Right renal pelvis (tissue), 4 donors: ENCODE measurements around the gene PYGL. TPM values are rescaled to one million over a fixed set of nuclear protein-coding genes. Genes with fewer than 3 reads are reported as not detected.
"Not testable (repeated sequence)": the region's sequence is repeated elsewhere in the genome, so short reads cannot be mapped to it uniquely, and the experiment has no call there.

Experiments used
- DNase-seq, 4 donors: peaks; one replicate each; pipeline ENCODE4 v3.0.0-alpha.2; 2013; ENCODE audit warnings: low read depth in 4 of 4, low spot score in 3 of 4, missing footprints in 1 of 4
- polyA plus RNA-seq, 4 donors: library from polyadenylated mRNA; unstranded; fragments of 120-200 nt; gene quantifications; one replicate each; pipeline ENCODE4 v1.2.1, GENCODE V29; 2013; ENCODE audit not compliant: insufficient read length in 4 of 4

PYGL gene
- polyA plus RNA-seq, 4 donors, result 17.1 to 19.2 (median 18.2) TPM

- no peak for DNase-seq
Measured at GRCh38 chr14:50929506-50929905, 14.8 kb downstream of the PYGL start.

- DNase-seq, result no peak
Measured at GRCh38 chr14:50928002-50928635, 16.2 kb downstream of the PYGL start.

GRCh38 chr14:50926851-50927386 lies 17.4 kb downstream of the PYGL start:
- no peak for DNase-seq

DNA sequence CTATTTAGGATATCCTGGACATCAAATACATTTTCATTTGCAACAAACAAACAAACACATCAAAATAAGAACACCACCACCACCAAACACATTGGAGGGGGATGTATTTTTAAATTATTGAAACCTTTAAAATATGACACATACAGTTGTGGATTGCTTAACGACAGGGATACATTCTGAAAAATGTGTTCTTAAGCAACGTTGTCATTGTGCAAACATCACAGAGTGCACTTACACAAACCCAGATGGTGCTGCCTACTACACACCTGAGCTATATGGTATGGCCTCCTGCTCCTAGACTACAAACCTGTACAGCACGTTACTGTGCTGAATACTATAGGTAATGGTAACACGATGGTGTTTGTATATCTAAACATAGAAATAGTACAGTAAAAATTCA lies 19.4 kb downstream of the PYGL start:
- no peak for DNase-seq

GRCh38 chr14:50924236-50924635 lies 20.0 kb downstream of the PYGL start:
- no peak for DNase-seq

- DNase-seq, result no peak
Measured at GRCh38 chr14:50922803-50923202, 21.5 kb downstream of the PYGL start.

DNA sequence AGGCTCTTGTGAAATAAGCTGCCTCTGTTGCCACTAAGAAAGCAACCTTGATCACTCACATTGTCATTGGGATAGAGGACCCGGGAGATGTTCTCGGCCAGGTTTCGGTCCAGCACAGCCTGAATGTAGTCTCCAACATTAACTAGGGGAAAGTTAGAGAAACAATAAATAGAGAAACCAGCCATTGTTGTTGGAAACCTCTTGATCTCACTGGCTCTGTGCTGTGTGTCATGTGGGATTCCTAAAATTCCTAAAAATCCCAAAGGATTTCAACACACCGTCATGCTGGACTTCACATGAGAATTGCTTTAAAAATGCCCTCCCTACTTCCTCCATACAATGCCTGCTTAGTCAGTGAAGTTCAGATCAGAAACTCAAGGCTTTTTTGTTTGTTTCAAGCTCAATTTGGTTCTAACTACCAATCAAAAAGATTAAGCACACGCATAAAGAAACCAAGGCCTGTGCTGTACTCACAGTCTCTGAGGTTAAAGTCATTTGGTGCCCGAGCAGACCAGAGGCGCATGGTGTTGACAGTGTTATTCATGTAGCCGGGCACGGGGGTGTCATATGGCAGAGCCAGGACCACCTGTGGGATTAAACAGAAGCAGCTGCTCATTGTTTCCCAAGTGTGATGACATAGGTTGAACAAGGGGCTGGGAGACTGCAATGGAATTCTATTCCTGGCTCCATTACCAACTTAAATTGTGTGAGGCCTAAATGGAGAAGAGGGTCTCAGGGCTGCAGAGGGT lies 23.6 kb downstream of the PYGL start:
- DNase-seq, result no peak

GRCh38 chr14:50919524-50919923 lies 24.8 kb downstream of the PYGL start:
- not testable (repeated sequence) for DNase-seq

- no peak for DNase-seq
Measured at GRCh38 chr14:50917449-50917848, 26.8 kb downstream of the PYGL start.

- no peak for DNase-seq
Measured at GRCh38 chr14:50910495-50911420, 33.5 kb downstream of the PYGL start.

DNA sequence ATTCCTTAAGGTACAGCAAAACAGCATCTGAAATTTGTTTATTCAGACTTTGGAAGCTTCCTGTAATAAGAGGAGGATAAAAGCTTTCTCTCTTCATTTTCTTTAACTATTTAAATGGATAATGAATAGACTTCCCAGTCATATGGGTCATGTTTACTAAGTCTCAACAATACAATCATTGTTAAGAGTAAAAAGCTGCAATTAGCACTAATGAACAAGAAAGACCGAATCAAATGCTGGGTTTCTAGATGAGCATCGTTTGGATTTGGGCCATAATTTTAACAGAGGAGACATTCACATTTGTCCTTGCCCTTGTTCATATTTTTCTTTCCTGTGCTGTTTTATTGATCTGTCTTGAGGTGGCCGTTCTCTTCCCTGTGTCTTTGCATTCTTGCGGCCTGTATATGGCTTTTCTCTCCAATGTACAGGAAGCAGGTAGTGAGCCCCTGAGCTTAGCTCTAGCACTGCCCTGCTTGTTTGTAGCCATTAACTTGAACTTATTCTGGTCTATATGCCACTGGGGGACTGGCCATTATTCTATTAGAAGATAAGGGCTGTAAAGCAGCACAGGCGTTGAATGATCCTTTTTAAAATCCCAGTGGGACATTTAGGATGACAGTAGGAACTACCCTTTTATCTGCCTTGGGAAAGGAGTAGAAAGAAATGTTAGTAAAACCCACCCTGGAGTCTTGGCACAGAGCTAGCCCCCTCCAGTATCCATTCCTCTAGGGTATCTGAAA lies 37.8 kb downstream of the PYGL start:
- DNase-seq, result no peak

- no peak for DNase-seq
Measured at GRCh38 chr14:50904719-50905118, 39.6 kb downstream of the PYGL start.

GRCh38 chr14:50901361-50901760 lies 42.9 kb downstream of the PYGL start:
- DNase-seq, result no peak

DNA sequence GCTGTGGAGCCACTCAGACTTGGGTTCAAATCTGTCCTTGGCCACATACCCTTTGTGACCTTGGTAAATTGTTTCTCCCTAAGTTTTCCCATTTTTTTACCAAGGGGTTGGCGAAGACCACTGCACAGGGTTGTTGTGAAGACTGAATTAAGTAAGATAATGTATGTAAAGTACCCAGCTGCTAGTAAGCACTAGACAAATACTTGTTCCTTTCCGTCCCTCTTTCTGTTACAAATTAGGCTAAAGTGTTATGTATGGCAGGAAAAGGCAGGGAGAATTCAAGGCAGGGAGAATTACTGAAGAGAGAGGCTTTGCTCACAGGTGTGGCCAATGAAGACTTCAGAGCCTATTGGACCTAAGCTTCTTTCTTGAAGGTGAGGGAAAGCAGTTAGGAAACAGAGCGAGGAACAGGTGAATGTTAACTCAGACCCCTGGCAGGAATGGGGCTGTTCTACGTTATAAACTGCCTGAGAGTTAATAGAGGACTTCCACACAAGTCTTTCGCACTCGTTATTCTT lies 46.6 kb downstream of the PYGL start:
- no peak for DNase-seq

DNA sequence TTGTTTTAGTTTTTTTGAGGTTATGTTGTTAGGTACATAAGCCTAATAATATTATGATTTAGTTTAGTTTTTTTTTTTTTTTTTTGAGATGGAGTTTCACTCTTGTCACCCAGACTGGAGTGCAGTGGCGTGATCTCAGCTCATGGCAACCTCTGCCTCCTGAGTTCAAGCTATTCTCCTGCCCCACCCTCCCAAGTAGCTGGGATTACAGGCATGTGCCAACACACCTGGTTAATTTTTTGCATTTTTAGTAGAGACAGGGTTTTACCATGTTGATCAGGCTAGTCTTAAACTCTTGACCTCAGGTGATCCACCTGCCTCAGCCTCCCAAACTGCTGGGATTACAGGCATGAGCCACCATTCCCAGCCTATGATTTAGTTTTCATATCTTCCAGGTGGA lies 47.3 kb downstream of the PYGL start:
- DNase-seq, result not testable (repeated sequence)

DNA sequence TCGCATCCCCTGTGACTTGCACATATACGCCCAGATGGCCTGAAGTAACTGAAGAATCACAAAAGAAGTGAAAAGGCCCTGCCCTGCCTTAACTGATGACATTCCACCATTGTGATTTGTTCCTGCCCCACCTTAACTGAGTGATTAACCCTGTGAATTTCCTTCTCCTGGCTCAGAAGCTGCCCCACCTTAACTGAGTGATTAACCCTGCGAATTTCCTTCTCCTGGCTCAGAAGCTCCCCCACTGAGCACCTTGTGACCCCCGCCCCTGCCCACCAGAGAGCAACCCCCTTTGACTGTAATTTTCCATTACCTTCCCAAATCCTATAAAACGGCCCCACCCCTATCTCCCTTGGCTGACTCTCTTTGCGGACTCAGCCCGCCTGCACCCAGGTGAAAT lies 47.9 kb downstream of the PYGL start:
- DNase-seq, result not testable (repeated sequence)

DNA sequence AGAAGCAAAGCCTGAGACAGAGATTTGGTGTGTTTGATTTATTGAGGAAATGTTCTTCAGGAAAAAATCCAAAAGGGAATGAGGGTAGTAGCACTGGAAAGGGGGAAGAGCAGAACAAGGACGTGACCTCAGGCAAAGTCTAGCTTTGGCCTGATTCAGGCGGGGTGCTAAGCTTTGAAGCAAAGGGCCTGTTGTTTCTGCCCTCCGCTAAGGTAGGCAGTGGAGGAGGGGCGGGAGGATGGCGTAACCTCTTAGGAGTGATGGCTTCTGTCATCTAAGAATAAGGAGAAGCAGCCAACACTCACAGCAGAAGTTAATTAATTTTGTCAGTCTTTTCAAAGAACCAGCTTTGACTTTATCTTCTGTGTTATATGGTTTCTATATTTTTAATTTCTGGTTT lies 52.0 kb downstream of the PYGL start:
- DNase-seq, result no peak

DNA sequence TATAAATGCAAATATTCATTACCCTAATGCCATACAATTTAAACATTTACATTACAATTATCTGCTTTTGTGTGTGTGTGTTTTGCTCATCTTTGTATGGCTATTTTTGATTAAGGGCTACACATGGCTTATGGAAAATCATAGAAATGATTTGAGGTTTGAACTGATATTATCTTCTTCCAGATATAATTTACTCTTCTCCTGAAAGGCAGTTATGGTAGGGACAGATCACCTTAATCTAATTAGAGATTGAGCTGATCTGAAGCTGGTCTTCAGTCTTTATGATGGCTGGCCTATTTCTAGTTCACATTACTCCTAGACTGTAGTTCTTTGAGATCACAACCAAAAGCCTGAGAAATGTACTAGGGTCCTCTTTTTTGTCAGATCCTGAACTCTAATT lies 56.8 kb downstream of the PYGL start:
- no peak for DNase-seq

- DNase-seq, result no peak
Measured at GRCh38 chr14:50883827-50884197, 60.5 kb downstream of the PYGL start.
